Skin of body (tissue), 2 donors: ENCODE measurements around the gene ZFP37. TPM values are rescaled to one million over a fixed set of nuclear protein-coding genes. Genes with fewer than 3 reads are reported as not detected.
"Not testable (repeated sequence)": the region's sequence is repeated elsewhere in the genome, so short reads cannot be mapped to it uniquely, and the experiment has no call there.

Experiments used
- DNase-seq: peaks from one replicate; lab custom pipeline; 2025; lab: John Stamatoyannopoulos, UW
- total RNA-seq: library from RNA; depleted of rRNA; stranded (reverse); fragments of >200 nt; gene quantifications from one replicate; pipeline ENCODE4 v1.2.3, GENCODE V29; 2014

Gene ZFP37
- total RNA-seq = 5.5 TPM

DNA sequence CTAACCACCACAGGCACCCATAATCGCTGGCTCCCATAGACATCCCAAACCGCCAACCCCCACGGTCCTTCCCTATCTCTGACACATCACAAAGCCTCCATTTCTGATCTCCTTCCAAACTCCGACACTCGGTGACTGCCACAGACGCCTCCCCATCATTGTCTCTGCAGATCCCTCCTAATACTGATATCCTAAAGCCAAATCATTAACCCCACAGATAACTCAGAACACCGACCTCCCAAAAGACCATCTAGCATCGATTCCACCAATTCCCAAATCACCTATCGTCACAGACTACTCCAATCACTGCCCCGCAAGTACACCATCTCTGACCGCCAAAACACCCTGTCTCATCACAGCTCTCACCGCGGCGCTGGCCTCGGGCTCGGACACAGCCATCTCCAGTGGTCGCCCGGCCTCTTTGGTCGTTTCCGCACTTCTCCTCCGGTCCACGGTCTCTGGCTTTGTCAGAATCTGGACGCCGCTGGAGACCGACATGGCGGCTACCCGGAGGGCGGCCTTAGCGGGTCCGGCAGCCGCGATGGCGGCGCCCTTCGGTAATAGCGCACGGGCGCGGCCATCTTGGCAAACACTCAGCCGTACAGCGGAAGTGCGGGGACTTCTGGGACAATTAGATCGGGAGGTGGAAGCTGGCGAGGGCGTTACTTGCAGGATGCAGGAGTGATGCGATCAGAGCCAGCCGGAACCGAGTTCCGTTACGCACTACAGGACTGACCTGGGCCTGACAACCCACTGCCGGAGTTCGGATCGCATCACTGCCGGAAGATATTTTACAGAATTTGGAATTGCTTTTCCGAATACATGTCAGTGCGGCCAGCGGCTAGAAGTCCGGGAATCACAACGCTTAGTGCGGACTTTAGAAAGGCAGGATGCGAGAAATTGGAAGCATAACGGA lies at the start of gene ZFP37:
Gene ZFP37, minus strand, starts transcription at position 534 of the 916 bp plus-strand sequence. Its CDS starts 36 bp downstream, at position 498.
- peak; percentile 96 for DNase-seq

DNA sequence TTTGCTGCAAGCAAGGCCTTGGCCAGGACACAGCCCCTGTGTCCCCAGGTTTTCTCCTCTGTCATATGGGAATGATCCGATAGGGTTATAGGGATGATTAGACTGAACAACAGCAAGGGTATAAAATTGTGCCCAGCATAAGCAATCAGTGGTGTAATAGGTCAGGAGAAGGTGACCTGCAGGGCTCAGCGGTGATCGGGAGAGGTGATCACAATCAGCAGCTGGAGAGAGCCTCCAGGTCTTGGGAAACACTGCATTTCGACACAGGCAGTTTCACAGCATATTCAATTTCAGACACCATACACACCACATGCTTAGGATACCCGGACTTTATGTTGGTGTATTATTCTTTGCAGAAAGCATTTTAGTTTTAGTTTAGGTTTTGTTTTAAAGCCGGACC lies 48.8 kb upstream of the ZFP37 start:
- not testable (repeated sequence) for DNase-seq

DNA sequence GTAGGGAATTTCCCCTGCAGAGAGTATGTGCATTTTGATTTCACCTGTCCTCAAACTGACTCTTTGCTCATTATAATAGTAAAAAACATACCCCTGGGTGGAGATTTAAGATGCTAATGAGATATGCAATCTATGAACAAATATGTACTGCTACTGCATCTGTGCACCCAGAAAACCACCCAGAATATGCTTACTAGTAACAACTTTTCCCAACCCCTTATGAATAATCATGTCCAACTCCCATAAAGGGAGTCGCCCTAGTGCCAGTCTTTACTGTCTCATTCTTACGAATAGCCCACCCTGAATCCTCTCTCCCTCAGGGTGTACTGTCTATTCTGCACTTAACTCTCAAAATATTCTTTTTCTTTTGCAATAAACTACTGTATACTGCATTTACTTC lies 39.0 kb upstream of the ZFP37 start:
- no peak for DNase-seq

DNA sequence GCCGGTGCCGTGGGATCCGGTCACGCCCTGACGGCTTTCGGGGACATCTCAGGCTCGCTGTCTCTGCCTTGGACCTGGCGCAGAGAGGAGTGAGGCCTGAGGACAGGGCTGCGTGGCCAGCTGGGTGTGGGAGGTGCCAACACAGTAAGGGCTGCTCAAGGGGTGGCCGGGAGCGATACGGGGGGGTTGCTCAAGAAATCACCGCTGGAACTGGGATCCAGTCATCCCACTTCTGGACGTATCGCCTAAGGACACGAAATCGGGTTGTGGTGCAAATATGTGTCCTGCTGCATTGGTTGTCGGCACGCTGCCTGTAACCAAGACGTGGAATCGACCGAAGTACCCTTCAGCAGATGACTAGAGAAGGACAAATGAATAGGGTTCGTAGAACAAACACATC lies 33.4 kb upstream of the ZFP37 start:
- DNase-seq = not testable (repeated sequence)

DNA sequence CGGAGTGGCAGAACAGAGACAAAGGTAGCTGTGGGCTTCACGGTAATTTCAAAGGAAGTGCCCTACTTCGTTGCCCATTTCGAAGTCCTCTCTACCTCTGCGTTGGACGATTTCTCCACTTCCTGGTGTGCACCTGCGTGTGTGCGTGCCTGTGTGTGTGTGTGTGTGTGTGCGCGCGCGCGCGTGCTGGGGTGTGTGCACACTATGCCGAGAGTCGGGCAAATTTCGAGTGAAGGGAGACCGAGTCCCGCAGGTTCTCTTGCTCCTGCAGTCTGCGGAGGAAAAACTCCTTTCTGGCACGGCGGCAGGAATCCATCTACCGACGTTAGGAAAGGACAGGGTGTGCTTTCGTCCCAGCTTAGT lies 32.6 kb upstream of the ZFP37 start:
- not testable (repeated sequence) for DNase-seq

DNA sequence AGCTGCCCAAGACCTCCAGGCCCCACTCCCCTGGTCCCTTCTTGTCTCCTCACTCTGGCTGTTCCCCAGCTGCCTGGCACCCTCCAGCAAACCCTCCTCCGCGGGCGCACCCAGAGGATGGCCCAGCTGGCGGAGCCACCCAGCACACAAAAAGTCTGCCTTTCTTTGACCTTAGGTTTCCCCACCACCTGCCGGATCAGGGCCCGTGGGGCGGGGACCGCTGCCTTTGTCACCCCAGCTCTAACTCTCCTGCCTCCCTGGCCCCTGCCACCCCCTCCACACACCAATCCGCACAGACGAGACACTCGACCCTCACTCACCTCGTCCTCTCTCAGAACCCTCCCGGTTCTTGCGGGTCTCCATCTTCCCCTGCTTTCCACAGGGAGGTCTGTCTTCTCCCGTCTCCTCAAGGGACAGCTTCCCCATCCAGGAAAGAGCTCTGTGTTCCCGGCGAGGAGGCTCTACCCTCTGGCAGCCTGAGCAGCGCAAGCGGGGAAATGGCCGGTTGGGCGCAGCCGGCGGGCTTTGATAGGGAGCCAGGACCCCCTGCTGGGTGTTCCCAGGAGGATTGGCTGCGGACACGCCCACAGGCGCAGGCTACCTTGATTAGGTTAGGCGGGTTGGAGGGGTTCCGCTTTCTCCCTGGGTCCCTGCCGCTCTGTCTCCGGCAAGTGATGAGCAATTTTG lies 32.1 kb upstream of the ZFP37 start:
- not testable (repeated sequence) for DNase-seq

DNA sequence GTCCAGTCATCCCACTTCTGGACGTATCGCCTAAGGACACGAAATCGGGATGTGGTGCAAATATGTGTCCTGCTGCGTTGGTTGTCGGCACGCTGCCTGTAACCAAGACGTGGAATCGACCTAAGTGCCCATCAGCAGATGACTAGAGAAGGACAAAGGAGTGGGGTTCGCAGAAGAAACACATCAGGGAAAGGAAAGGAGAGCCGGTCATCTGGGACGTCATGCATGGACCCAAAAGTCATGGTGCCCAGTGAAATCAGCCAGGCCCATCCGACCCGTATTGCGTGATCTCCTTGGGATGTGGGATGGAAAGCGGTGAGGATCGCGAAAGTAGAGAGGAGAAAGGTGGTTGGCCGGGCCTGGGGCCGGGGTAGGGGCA lies 6.4 kb upstream of the ZFP37 start:
- not testable (repeated sequence) for DNase-seq

DNA sequence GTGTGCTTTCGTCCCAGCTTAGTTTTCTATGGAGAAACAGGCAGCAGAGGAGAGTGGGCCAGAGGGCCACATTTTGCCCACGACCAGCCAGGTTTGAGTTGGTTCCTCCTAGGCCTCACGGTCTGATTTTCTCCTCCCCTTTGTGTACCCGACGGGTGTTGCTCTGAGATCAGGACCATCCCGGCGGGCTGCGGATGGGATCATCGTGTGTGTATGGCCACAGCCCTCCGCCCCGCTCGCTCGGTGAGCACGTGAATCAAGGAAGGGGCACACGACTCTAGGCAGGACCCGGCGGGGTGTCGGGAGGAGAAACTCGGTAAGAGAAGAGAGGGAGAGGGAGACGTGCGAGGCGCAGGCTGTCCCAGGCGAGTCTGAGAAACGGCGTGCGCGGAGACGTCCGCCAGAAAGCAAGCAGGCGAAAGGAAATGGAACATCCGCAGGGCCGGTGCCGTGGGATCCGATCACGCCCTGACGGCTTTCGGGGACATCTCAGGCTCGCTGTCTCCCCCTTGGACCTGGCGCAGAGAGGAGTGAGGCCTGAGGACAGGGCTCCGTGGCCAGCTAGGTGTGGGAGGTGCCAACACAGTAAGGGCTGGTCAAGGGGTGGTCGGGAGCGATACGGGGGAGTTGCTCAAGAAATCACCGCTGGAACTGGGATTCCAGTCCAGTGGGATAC lies 5.9 kb upstream of the ZFP37 start:
- DNase-seq = not testable (repeated sequence)

DNA sequence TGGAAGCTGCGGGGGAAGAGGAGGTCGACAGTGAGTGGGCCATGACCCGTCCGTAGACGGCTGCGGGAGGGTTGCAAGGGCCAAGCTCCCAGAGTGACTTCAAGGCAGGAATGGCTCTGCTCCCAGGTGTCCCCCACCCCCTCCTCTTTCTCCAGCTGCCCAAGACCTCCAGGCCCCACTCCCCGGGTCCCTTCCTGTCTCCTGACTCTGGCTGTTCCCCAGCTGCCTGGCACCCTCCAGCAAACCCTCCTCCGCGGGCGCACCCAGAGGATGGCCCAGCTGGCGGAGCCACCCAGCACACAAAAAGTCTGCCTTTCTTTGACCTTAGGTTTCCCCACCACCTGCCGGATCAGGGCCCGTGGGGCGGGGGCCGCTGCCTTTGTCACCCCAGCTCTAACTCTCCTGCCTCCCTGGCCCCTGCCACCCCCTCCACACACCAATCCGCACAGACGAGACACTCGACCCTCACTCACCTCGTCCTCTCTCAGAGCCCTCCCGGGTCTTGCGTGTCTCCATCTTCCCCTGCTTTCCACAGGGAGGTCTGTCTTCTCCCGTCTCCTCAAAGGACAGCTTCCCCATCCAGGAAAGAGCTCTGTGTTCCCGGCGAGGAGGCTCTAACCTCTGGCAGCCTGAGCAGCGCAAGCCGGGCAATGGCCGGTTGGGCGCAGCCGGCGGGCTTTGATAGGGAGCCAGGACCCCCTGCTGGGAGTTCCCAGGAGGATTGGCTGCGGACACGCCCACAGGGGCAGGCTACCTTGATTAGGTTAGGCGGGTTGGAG lies 4.7 kb upstream of the ZFP37 start:
- DNase-seq = not testable (repeated sequence)

DNA sequence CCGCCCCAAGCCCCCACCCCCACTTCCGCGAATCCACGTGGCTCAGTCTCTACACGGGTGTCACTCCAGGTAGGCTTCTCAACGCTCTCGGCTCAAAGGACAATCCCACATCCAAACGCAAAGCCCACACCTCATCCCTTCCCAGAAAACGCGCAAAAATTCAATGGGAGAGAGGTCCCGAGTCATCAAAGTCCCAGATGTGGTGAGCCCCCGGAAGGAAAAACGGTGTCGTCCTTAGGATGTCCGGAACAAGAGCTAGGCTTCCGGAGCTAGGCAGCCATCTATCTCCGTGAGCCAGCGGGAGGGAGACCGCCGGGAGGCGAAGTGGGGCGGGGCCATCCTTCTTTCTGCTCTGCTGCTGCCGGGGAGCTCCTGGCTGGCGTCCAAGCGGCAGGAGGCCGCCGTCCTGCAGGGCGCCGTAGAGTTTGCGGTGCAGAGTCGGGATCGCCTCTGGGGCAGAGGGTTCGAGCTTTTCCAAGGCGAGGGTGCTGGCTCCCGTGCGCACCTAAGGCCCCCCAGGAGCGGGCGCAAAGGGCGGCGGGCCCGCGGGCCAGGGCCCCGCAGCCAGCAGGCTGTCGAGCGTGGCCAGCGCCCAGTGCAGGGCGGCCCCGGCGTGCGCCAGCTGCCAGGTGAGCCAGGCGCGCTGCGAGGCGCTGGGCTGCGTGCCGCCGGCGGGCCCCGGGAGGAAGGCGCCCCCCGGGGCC lies 3.2 kb upstream of the ZFP37 start:
- DNase-seq = not testable (repeated sequence)

DNA sequence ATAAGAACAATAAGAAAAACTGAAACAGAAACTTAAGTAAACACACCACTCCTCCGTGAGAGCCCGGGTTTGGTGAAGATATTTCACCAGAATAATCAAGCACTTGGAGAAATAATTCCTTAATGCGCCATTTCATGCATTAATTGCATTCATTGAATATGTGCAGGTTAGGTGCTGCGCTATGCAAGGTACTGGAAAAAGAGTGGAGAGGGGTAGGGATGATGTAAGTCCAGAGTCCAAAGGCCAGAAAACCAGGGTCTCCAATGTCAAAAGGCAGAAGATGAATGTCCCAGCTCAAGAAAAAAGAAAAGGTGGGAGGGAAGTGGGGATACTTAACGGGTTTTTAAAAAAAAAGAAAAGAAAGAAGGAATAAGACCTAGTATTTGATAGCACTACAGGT lies 669 bp upstream of the ZFP37 start:
- peak; percentile 27 for DNase-seq

DNA sequence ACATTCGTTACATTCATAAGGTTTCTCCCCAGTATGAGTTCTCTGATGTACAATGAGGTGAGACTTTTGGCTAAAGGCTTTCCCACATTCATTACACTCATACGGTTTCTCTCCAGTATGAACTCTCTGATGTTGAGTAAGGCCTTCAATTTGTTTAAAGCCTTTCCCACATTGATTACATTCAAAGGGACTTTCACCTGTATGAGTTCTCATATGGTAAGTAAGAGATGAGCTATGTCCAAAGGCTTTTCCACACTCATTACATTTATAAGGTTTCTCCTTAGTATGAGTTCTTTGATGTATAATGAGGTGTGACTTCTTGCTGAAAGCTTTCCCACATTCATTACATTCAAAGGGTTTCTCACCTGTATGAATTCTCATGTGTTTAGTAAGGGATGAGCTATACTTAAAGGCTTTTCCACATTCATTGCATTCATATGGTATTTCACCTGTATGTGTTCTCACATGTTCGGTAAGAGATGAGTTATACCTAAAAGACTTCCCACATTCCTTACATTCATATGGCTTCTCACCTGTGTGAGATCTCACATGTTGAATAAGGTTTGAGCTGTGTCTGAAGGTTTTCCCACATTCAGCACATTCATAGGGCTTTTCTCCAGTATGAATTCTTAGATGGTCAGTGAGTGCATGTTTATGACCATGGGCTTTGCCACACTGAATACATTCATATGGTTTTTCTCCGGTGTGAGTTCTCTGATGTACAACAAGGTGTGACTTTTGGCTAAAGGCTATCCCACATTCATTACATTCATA lies 13.5 kb downstream of the ZFP37 start:
- DNase-seq = no peak

DNA sequence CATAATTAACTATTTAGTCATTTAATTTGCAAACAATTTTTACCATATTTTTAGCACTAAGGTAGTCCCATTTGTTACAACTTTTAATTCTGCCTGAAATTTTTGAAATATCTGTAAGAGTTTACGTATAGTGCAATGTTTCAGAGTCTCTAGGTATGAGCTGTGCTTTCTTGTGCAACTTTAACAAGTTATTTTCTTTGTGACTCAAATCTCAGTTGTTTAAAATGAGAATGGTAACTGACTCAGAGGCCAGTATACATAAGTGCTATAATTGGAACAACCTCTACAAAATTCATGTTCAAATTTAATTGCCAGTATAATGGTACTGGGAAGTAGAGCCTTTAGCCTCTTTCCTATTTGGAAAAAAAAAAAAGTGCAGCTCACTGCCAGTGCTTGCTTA lies 30.3 kb downstream of the ZFP37 start:
- DNase-seq = no peak

DNA sequence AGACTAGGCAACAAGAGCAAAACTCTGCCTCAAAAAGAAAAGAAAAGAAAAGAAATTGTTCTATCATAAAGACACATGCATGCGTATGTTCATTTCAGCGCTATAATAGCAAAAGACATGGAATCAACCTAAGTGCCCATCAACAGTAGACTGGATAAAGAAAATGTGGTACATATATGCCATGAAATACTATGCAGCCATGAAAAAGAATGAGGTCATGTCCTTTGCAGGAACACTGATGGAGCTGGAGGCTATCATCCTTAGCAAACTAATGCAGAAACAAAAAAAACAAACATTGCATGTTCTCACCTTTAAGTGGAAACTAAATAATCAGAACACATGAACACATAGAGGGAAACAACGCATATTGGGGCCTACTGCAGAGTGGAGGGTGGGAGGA lies 38.3 kb downstream of the ZFP37 start:
- DNase-seq = no peak

DNA sequence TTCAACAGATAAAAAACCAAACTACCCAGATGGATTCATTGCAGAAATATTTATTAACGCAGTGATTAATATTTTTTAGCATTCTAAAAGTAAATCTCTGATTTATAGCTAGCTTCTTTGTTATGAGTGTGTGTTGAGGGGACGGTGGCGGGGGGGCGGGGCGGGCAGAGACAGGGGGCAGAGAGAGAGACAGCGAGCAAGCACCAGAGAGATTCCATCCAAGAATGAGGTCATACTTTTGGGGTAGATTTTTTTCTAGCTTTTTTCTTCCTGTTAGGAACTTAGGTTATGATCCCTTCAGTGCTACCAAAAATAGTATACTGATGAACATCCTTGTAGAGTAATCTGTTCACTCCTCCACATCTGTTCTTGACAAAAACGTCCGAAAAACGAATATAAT lies 44.0 kb downstream of the ZFP37 start:
- DNase-seq = no peak

DNA sequence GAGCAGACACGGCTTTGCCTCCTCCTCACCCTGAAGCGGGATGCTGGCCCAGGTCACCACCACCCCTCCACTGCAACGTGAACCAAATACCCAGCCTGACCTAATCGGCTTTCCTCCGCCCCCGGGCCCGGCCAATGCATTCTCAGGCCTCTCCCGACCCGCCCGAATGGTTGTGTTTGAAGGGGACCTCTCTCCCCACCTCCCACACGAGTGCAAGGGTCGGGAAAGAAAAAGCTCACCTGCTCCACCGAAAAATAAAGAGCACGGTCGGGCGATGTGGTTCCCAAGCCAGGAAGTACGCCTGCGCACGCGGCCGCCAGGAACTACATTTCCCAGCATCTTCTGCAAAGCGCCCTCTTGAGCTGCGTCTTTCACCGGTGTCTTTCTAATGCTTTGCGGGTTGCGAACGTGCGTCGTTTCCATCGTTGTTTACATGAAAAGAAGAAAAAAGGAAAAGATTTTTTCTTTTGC lies 44.6 kb downstream of the ZFP37 start, which contains the start of gene ZNF883:
Gene ZNF883, minus strand, starts transcription at position 282 of the 471 bp plus-strand sequence.
- peak; percentile 55 for DNase-seq

DNA sequence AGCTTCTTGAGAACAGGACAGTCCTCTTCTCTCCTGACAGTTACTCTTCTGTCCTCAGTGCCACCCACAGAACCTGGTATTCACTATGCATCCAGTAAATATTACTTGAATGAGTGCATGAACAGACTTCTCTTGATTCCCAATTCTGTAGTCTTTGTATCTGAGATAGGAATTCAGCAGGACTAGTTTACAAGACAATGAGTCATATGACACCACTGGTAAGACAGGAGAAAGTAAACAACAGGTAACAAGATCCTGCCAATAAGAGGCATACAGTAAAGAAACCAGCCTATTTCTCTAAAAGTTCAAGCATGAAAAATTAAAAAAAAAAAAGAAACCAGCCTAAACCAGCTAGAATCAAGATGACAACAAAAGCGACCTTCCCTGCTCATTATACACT lies 50.7 kb downstream of the ZFP37 start:
- no peak for DNase-seq

DNA sequence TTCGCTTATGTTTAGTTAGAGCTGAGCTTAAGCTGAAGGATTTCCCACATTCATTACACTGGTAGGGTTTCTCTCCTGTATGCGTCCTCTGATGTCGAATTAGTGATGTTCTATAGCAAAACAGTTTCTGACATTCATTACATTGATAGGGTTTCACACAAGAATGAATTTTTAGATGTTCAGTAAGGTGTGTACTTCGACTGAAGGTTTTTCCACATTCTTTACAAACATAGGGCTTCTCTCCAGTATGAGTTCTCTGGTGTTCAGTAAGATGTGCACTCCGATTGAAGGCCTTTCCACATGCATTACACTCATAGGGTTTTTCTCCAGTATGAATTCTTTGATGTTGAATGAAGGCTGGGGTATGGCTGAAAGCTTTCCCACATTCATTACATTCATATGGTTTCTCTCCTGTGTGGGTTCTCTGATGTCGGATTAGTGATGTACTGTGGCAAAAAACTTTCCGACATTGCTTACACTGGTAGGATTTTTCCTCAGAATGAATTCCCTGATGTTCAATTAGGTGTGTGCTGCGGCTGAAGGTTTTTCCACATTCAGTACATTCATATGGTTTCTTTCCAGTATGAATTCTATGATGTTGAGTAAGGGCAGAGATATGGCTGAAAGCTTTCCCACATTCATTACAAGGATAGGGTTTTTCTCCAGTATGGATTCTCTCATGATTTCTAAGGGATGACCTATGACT lies 59.1 kb downstream of the ZFP37 start:
- DNase-seq = no peak
